ENCODE results near the gene OR6K3. TPM values are rescaled to one million over a fixed set of nuclear protein-coding genes. Genes with fewer than 3 reads are reported as not detected.

OR6K3 gene
- polyA plus RNA-seq (2012; ENCODE audit: missing spikeins): not detected

- TF ChIP-seq POLR2AphosphoS5 (IDR thresholded peaks at IDR 0.05; ENCODE audit: low read depth, low read length): no peak
- TF ChIP-seq POLR2A (IDR thresholded peaks at IDR 0.05; ENCODE audit: low read depth, low read length): no peak
- no peak for TF ChIP-seq TAF1 (IDR thresholded peaks at IDR 0.05; ENCODE audit: borderline replicate concordance, low read depth, low read length)
- FAIRE-seq (no peak), DNase-seq (ENCODE audit: insufficient read length) (no peak)
Observed at GRCh38 chr1:158720620-158721019, at the start of gene OR6K3. TSS of gene OR6K3 (minus strand) at chr1:158720720. CDS start at chr1:158718115, 2,605 bp downstream.

- DNase-seq (ENCODE audit: insufficient read length): no peak
- FAIRE-seq: no peak
- TF ChIP-seq POLR2AphosphoS5 (IDR thresholded peaks at IDR 0.05; ENCODE audit: low read depth, low read length): no peak
- TF ChIP-seq TAF1 (IDR thresholded peaks at IDR 0.05; ENCODE audit: borderline replicate concordance, low read depth, low read length): no peak
- no peak for TF ChIP-seq POLR2A (IDR thresholded peaks at IDR 0.05; ENCODE audit: low read depth, low read length)
Observed at GRCh38 chr1:158754420-158754819, 33.9 kb upstream of the OR6K3 start, which contains the start of gene OR6K6. TSS of gene OR6K6 (plus strand) at chr1:158754720. CDS start at chr1:158754888, 168 bp downstream.

GRCh38 chr1:158752155-158752712 lies 31.7 kb upstream of the OR6K3 start:
- no peak for DNase-seq (ENCODE audit: insufficient read length)
- FAIRE-seq: no peak
- TF ChIP-seq POLR2A (IDR thresholded peaks at IDR 0.05; ENCODE audit: low read depth, low read length) (no peak), TAF1 (IDR thresholded peaks at IDR 0.05; ENCODE audit: borderline replicate concordance, low read depth, low read length) (no peak), POLR2AphosphoS5 (IDR thresholded peaks at IDR 0.05; ENCODE audit: low read depth, low read length) (no peak)

GRCh38 chr1:158735848-158736247 lies 15.3 kb upstream of the OR6K3 start:
- TF ChIP-seq POLR2A (IDR thresholded peaks at IDR 0.05; ENCODE audit: low read depth, low read length): no peak
- no peak for FAIRE-seq
- no peak for DNase-seq (ENCODE audit: insufficient read length)

GRCh38 chr1:158732524-158732923 lies 12.0 kb upstream of the OR6K3 start:
- TF ChIP-seq POLR2AphosphoS5 (IDR thresholded peaks at IDR 0.05; ENCODE audit: low read depth, low read length) (no peak), POLR2A (IDR thresholded peaks at IDR 0.05; ENCODE audit: low read depth, low read length) (no peak), TAF1 (IDR thresholded peaks at IDR 0.05; ENCODE audit: borderline replicate concordance, low read depth, low read length) (no peak)
- DNase-seq (ENCODE audit: insufficient read length) (no peak), FAIRE-seq (no peak)

- FAIRE-seq: no peak
- DNase-seq (ENCODE audit: insufficient read length): no peak
- TF ChIP-seq POLR2AphosphoS5 (IDR thresholded peaks at IDR 0.05; ENCODE audit: low read depth, low read length): no peak
- TF ChIP-seq POLR2A (IDR thresholded peaks at IDR 0.05; ENCODE audit: low read depth, low read length): no peak
- TF ChIP-seq TAF1 (IDR thresholded peaks at IDR 0.05; ENCODE audit: borderline replicate concordance, low read depth, low read length): no peak
Observed at GRCh38 chr1:158731707-158732106, 11.2 kb upstream of the OR6K3 start.

- no peak for FAIRE-seq
- no peak for DNase-seq (ENCODE audit: insufficient read length)
- TF ChIP-seq TAF1 (IDR thresholded peaks at IDR 0.05; ENCODE audit: borderline replicate concordance, low read depth, low read length) (no peak), POLR2AphosphoS5 (IDR thresholded peaks at IDR 0.05; ENCODE audit: low read depth, low read length) (no peak), POLR2A (IDR thresholded peaks at IDR 0.05; ENCODE audit: low read depth, low read length) (no peak)
Observed at GRCh38 chr1:158730453-158730852, 9.9 kb upstream of the OR6K3 start.

- no peak for DNase-seq (ENCODE audit: insufficient read length)
- FAIRE-seq: no peak
- TF ChIP-seq TAF1 (IDR thresholded peaks at IDR 0.05; ENCODE audit: borderline replicate concordance, low read depth, low read length): no peak
- no peak for TF ChIP-seq POLR2A (IDR thresholded peaks at IDR 0.05; ENCODE audit: low read depth, low read length)
Observed at GRCh38 chr1:158728510-158729225, 8.1 kb upstream of the OR6K3 start.

GRCh38 chr1:158724442-158724841 lies 3.9 kb upstream of the OR6K3 start:
- DNase-seq (ENCODE audit: insufficient read length): no peak
- TF ChIP-seq TAF1 (IDR thresholded peaks at IDR 0.05; ENCODE audit: borderline replicate concordance, low read depth, low read length) (no peak), POLR2A (IDR thresholded peaks at IDR 0.05; ENCODE audit: low read depth, low read length) (no peak), POLR2AphosphoS5 (IDR thresholded peaks at IDR 0.05; ENCODE audit: low read depth, low read length) (no peak)
- no peak for FAIRE-seq

GRCh38 chr1:158719664-158720063 lies 856 bp downstream of the OR6K3 start:
- FAIRE-seq: no peak
- TF ChIP-seq POLR2A (IDR thresholded peaks at IDR 0.05; ENCODE audit: low read depth, low read length) (no peak), POLR2AphosphoS5 (IDR thresholded peaks at IDR 0.05; ENCODE audit: low read depth, low read length) (no peak), TAF1 (IDR thresholded peaks at IDR 0.05; ENCODE audit: borderline replicate concordance, low read depth, low read length) (no peak)

GRCh38 chr1:158717344-158717743 lies 3.2 kb downstream of the OR6K3 start:
- DNase-seq (ENCODE audit: insufficient read length): no peak
- FAIRE-seq: no peak
- TF ChIP-seq TAF1 (IDR thresholded peaks at IDR 0.05; ENCODE audit: borderline replicate concordance, low read depth, low read length): no peak
- TF ChIP-seq POLR2AphosphoS5 (IDR thresholded peaks at IDR 0.05; ENCODE audit: low read depth, low read length): no peak
- no peak for TF ChIP-seq POLR2A (IDR thresholded peaks at IDR 0.05; ENCODE audit: low read depth, low read length)

More at GRCh38 chr1:158719664-158720063, 856 bp downstream of the OR6K3 start:
- no peak for DNase-seq (ENCODE audit: insufficient read length)

- TF ChIP-seq POLR2A (IDR thresholded peaks at IDR 0.05; ENCODE audit: low read depth, low read length) (no peak), POLR2AphosphoS5 (IDR thresholded peaks at IDR 0.05; ENCODE audit: low read depth, low read length) (no peak)
- DNase-seq (ENCODE audit: insufficient read length): no peak
- FAIRE-seq: no peak
Observed at GRCh38 chr1:158716335-158716734, 4.2 kb downstream of the OR6K3 start.

Measured in GM12892 (cell line).